CD14-positive monocyte (primary cell): ENCODE data around the gene NUP93. TPM values are rescaled to one million over a fixed set of nuclear protein-coding genes. Genes with fewer than 3 reads are reported as not detected.

Source experiments
- DNase-seq, 3 donors: peaks; one replicate each; pipeline ENCODE4 v3.0.0-alpha.2; 2011 to 2022
- H2AFZ ChIP-seq: 2 replicates; pipeline ENCODE4 v1.6.0; 2012; ENCODE audit warnings: mild to moderate bottlenecking, low read depth, low read length, inconsistent platforms; ENCODE audit not compliant: insufficient read depth, poor library complexity, severe bottlenecking
- H3K27ac ChIP-seq, 2 donors: 1 replicate in 1 of 2; 2 replicates in 1 of 2; pipeline ENCODE4 v1.5.1; 2012 to 2013; ENCODE audit warnings: low read length in 2 of 2, control low read depth in 1 of 2, inconsistent platforms in 1 of 2, low read depth in 1 of 2, mild to moderate bottlenecking in 1 of 2
- H3K27me3 ChIP-seq, 2 donors: one replicate each; pipeline versions ENCODE4 v1.6.0 to v1.6.1; 2011 to 2013; ENCODE audit warnings: low read length in 2 of 2; ENCODE audit not compliant: control insufficient read depth in 2 of 2, insufficient read depth in 2 of 2
- H3K36me3 ChIP-seq, 2 donors: replicated peaks in 1 of 2; 1 replicate in 1 of 2; 2 replicates in 1 of 2; pipeline versions ENCODE4 v1.5.1 to v1.6.1; 2012 to 2013; ENCODE audit warnings: low read length in 2 of 2, control low read depth in 1 of 2, inconsistent platforms in 1 of 2, mild to moderate bottlenecking in 1 of 2; ENCODE audit not compliant: insufficient read depth in 2 of 2, control insufficient read depth in 1 of 2
- H3K4me1 ChIP-seq, 2 donors: 1 replicate in 1 of 2; 2 replicates in 1 of 2; pipeline versions ENCODE4 v1.5.1 to v1.6.1; 2012 to 2013; ENCODE audit warnings: low read length in 2 of 2, control low read depth in 1 of 2, inconsistent platforms in 1 of 2, mild to moderate bottlenecking in 1 of 2, moderate library complexity in 1 of 2; ENCODE audit not compliant: insufficient read depth in 2 of 2, control insufficient read depth in 1 of 2
- H3K4me2 ChIP-seq: replicated peaks from 2 replicates; pipeline ENCODE3; 2012; ENCODE audit warnings: low read length, moderate library complexity, mild to moderate bottlenecking; ENCODE audit not compliant: poor library complexity, severe bottlenecking; ENCODE audit errors: extremely low read depth
- H3K4me3 ChIP-seq, 3 experiments: fragments of 200-600 bp in 1 of 3; sonication (generic) in 1 of 3; replicated peaks in 1 of 3; 1 replicate in 2 of 3; 2 replicates in 1 of 3; pipeline ENCODE4 v1.5.1; 2011 to 2013; ENCODE audit warnings: low read length in 3 of 3, mild to moderate bottlenecking in 3 of 3, control low read depth in 2 of 3, low read depth in 2 of 3, inconsistent platforms in 1 of 3, moderate library complexity in 1 of 3
- H3K79me2 ChIP-seq: 2 replicates; pipeline ENCODE4 v1.6.0; 2012; ENCODE audit warnings: mild to moderate bottlenecking, control low read depth, inconsistent platforms, low read length, moderate library complexity; ENCODE audit not compliant: insufficient read depth
- H3K9ac ChIP-seq: 2 replicates; pipeline ENCODE4 v1.6.0; 2017; ENCODE audit warnings: low read length, mild to moderate bottlenecking; ENCODE audit not compliant: insufficient read depth, poor library complexity, severe bottlenecking
- H3K9me3 ChIP-seq, 2 donors: replicated peaks in 1 of 2; 1 replicate in 1 of 2; 2 replicates in 1 of 2; pipeline versions ENCODE4 v1.5.1 to v1.6.1; 2012 to 2013; ENCODE audit warnings: low read length in 2 of 2, control low read depth in 1 of 2; ENCODE audit not compliant: control insufficient read depth in 1 of 2, insufficient read depth in 1 of 2
- H4K20me1 ChIP-seq: 2 replicates; pipeline ENCODE4 v1.6.0; 2012; ENCODE audit warnings: mild to moderate bottlenecking, low read length, control low read depth, moderate library complexity; ENCODE audit not compliant: insufficient read depth
- H3K27ac Mint-ChIP-seq, 7 donors: one replicate each; pipeline ENCODE4 v1.8.0; 2020; ENCODE audit warnings: mild to moderate bottlenecking in 7 of 7, mixed read lengths in 7 of 7, moderate library complexity in 6 of 7, inconsistent platforms in 2 of 7
- H3K27me3 Mint-ChIP-seq, 3 donors: one replicate each; pipeline ENCODE4 v1.8.0; 2021 to 2022; ENCODE audit warnings: low read depth in 3 of 3, mild to moderate bottlenecking in 3 of 3, mixed read lengths in 3 of 3, moderate library complexity in 3 of 3, inconsistent platforms in 1 of 3
- H3K36me3 Mint-ChIP-seq, 2 donors: one replicate each; pipeline ENCODE4 v1.8.0; 2020; ENCODE audit warnings: mixed read lengths in 2 of 2, inconsistent platforms in 1 of 2, mild to moderate bottlenecking in 1 of 2
- H3K4me1 Mint-ChIP-seq: one replicate; pipeline ENCODE4 v1.8.0; 2020; ENCODE audit warnings: mild to moderate bottlenecking, mixed read lengths
- H3K4me3 Mint-ChIP-seq, 2 donors: one replicate each; pipeline ENCODE4 v1.8.0; 2020; ENCODE audit warnings: mild to moderate bottlenecking in 2 of 2, mixed read lengths in 2 of 2, moderate library complexity in 1 of 2
- H3K9me3 Mint-ChIP-seq, 7 donors: one replicate each; pipeline ENCODE4 v1.8.0; 2020 to 2022; ENCODE audit warnings: mixed read lengths in 7 of 7, mild to moderate bottlenecking in 6 of 7, moderate library complexity in 6 of 7, inconsistent platforms in 2 of 7
- WGBS: methylation state at CpG from one replicate; pipeline ENCODE4 v1.1.5; 2013; ENCODE audit warnings: missing lambda C conversion rate; ENCODE audit not compliant: insufficient coverage; 5-methylcytosine and 5-hydroxymethylcytosine counted together
- intact Hi-C, 2 donors: fragments of 100-400 bp; cut with micrococcal nuclease; formaldehyde crosslinking; loops; one replicate each; pipeline versions ENCODE4 v1.15.0 to v1.15.1; 2023
- polyA plus RNA-seq, 3 donors: library from polyadenylated mRNA; depleted of rRNA in 1 of 3; unstranded in 2 of 3; stranded (reverse) in 1 of 3; fragments of 300-500 nt in 2 of 3; fragments of >200 nt in 1 of 3; fragmentation: Illumina TruSeq in 2 of 3; gene quantifications; 1 replicate in 2 of 3; 2 replicates in 1 of 3; pipeline ENCODE4 v1.2.3, GENCODE V29; 2012 to 2021
- TF ChIP-seq, protein P1 (sequence below): fragments of 200-600 bp; IDR thresholded peaks from one replicate; pipeline ENCODE4 v1.8.0; 2022; ENCODE audit warnings: antibody characterized with exemption, mild to moderate bottlenecking

NUP93 gene
- polyA plus RNA-seq, 3 donors = 46.6 to 77.7 (median 59.4) TPM

DNA sequence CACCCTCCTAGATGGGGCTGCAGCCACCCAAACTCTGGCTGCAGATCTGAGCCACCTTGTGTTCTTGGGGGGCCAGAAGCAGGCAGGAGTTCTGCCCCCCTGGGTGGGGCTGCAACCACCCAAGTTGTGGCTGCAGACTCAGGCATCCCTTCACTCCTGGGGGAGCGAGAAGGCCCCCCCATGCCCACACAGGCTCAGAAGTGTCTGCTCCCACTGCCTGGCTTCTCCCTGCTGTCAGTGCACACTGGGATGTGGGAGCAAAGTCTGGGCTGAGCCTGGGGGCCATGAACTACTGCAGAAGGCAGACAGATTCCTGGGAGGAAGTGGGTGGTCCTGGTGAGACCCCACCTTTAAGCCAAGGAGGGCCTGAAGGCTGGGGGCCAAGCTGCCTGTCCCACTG lies 34.7 kb upstream of the NUP93 start:
- TF ChIP-seq, protein P1, sequence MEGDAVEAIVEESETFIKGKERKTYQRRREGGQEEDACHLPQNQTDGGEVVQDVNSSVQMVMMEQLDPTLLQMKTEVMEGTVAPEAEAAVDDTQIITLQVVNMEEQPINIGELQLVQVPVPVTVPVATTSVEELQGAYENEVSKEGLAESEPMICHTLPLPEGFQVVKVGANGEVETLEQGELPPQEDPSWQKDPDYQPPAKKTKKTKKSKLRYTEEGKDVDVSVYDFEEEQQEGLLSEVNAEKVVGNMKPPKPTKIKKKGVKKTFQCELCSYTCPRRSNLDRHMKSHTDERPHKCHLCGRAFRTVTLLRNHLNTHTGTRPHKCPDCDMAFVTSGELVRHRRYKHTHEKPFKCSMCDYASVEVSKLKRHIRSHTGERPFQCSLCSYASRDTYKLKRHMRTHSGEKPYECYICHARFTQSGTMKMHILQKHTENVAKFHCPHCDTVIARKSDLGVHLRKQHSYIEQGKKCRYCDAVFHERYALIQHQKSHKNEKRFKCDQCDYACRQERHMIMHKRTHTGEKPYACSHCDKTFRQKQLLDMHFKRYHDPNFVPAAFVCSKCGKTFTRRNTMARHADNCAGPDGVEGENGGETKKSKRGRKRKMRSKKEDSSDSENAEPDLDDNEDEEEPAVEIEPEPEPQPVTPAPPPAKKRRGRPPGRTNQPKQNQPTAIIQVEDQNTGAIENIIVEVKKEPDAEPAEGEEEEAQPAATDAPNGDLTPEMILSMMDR = no peak
- intact Hi-C loops = no loop called here
- Histone ChIP-seq H3K79me2 (no peaks in the 10 kb centered on the region), H3K4me2 (no peak overlapping the region), H3K4me3 (no peak overlapping the region), H4K20me1 (no peaks in the 10 kb centered on the region), H3K27me3 (no peaks in the 10 kb centered on the region), H3K9me3 (peaks cover 0 to 10% of the 10 kb centered on the region in 2 donors), H3K36me3 (no peaks in the 10 kb centered on the region), H3K4me1 (no peaks in the 10 kb centered on the region), H3K27ac (no peak overlapping the region), H3K9ac (no peak overlapping the region), H2AFZ (no peak overlapping the region)
- Mint-ChIP-seq H3K4me1 (peaks cover 3% of the 10 kb centered on the region), H3K27ac (no peak overlapping the region), H3K9me3 (peaks cover 3 to 20% (median 10%) of the 10 kb centered on the region in 7 donors), H3K27me3 (peaks cover 4 to 15% (median 7%) of the 10 kb centered on the region in 3 donors), H3K36me3 (no peaks in the 10 kb centered on the region), H3K4me3 (no peak overlapping the region)
- no peak for DNase-seq
- no CpG with 5 or more reads among the region's 1 CpG for WGBS

DNA sequence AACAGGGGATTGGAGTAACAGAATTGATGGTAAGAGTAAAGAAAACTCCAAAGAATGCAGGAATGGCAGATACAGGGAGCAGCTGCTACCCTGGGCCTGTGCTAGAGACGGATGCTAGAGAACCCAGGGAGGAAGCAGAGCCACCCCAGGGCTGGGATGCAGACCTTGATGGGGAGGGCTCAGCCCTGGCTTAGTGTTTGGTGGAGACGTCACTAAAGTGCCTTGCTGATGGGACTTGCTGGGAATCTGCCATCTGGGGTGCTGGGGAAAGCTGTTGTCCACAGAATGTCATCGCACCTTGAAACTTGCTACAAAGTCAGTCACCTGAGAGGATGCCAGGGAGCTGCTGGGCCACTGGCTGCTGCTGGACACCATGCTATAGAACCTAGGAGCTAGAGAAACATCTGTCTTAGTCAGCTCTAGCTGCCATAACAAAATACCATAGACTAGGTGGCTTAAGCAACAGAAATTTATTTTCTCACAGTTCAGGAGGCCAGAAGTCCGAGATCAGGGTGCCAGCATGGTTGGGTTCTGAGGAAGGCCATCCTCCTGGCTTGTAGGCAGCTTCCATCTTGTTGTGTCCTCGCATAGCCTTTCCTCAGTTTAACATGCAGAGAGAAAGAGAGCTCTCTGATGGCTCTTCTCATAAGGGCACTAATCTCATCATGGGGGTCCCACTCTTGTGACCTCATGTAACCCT lies 32.3 kb upstream of the NUP93 start:
- WGBS = 95% methylated on average over 3 of the region's 5 CpGs

More for the DNA sequence above, 32.3 kb upstream of the NUP93 start:
- H3K36me3 Mint-ChIP-seq = no peaks in the 10 kb centered on the region
- no peak for DNase-seq
- peaks cover 3 to 16% (median 10%) of the 10 kb centered on the region in 7 donors for H3K9me3 Mint-ChIP-seq
- no peak overlapping the region for H2AFZ ChIP-seq
- TF ChIP-seq, protein P1 = no peak
- H3K27ac ChIP-seq = no peak overlapping the region
- H4K20me1 ChIP-seq = no peaks in the 10 kb centered on the region
- no peak overlapping the region for H3K4me2 ChIP-seq
- peaks cover 3 to 9% (median 7%) of the 10 kb centered on the region in 3 donors for H3K27me3 Mint-ChIP-seq
- intact Hi-C loops = no loop called here
- H3K79me2 ChIP-seq = no peaks in the 10 kb centered on the region
- H3K9ac ChIP-seq = no peak overlapping the region
- H3K4me3 Mint-ChIP-seq = no peak overlapping the region
- H3K27me3 ChIP-seq = no peaks in the 10 kb centered on the region
- peaks cover 12% of the 10 kb centered on the region for H3K4me1 Mint-ChIP-seq
- no peaks in the 10 kb centered on the region for H3K4me1 ChIP-seq
- H3K36me3 ChIP-seq = no peaks in the 10 kb centered on the region
- H3K4me3 ChIP-seq = no peak overlapping the region
- no peak overlapping the region for H3K27ac Mint-ChIP-seq
- peaks cover 0 to 10% of the 10 kb centered on the region in 2 donors for H3K9me3 ChIP-seq
